Keratinocyte (primary cell): Measurements from ENCODE around the gene AIFM2. TPM values are rescaled to one million over a fixed set of nuclear protein-coding genes. Genes with fewer than 3 reads are reported as not detected.
"Not testable (repeated sequence)": the region's sequence is repeated elsewhere in the genome, so short reads cannot be mapped to it uniquely, and the experiment has no call there.

Source experiments
- DNase-seq: peaks from one replicate; pipeline ENCODE4 v3.0.0-alpha.2; 2011; ENCODE audit warnings: low read depth, missing footprints, low spot score
- FAIRE-seq: peaks from 2 replicates; lab custom pipeline; 2011; peaks lifted over from hg19 to GRCh38; lab: Jason Lieb, UNC
- H2AFZ ChIP-seq: 2 replicates; pipeline ENCODE4 v1.6.0; 2012; ENCODE audit warnings: low read length, control low read depth, inconsistent platforms; ENCODE audit not compliant: control insufficient read depth
- H3K27ac ChIP-seq: 2 replicates; pipeline ENCODE4 v1.5.1; 2011; ENCODE audit warnings: low read length; ENCODE audit not compliant: control insufficient read depth, insufficient read depth
- H3K27me3 ChIP-seq: 3 replicates; pipeline ENCODE4 v1.6.0; 2011; ENCODE audit warnings: low read length; ENCODE audit not compliant: control insufficient read depth, insufficient read depth; ENCODE audit errors: extremely low read depth
- H3K36me3 ChIP-seq, 2 experiments: 2 replicates in 1 of 2; 3 replicates in 1 of 2; pipeline ENCODE4 v1.5.1; 2011; ENCODE audit warnings: low read length in 2 of 2, mild to moderate bottlenecking in 1 of 2; ENCODE audit not compliant: control insufficient read depth in 2 of 2, insufficient read depth in 2 of 2; ENCODE audit errors: extremely low read depth in 1 of 2
- H3K4me1 ChIP-seq: 3 replicates; pipeline ENCODE4 v1.5.1; 2011; ENCODE audit warnings: low read length; ENCODE audit not compliant: control insufficient read depth, insufficient read depth; ENCODE audit errors: extremely low read depth
- H3K4me2 ChIP-seq: 3 replicates; pipeline ENCODE4 v1.6.0; 2011; ENCODE audit warnings: low read depth, low read length; ENCODE audit not compliant: control insufficient read depth, insufficient read depth; ENCODE audit errors: extremely low read depth
- H3K4me3 ChIP-seq, 3 experiments: fragments of 200-600 bp in 1 of 3; sonication (generic) in 1 of 3; 2 replicates in 2 of 3; 3 replicates in 1 of 3; pipeline ENCODE4 v1.5.1; 2011 to 2016; ENCODE audit warnings: low read length in 3 of 3, mild to moderate bottlenecking in 3 of 3, control low read depth in 2 of 3, inconsistent platforms in 1 of 3, low read depth in 1 of 3, mixed read lengths in 1 of 3, mixed run types in 1 of 3, moderate library complexity in 1 of 3; ENCODE audit not compliant: control insufficient read depth in 2 of 3, insufficient read depth in 2 of 3; ENCODE audit errors: extremely low read depth in 1 of 3
- H3K79me2 ChIP-seq: 2 replicates; pipeline ENCODE4 v1.6.0; 2012; ENCODE audit warnings: low read length; ENCODE audit not compliant: control insufficient read depth, insufficient read depth
- H3K9ac ChIP-seq: 3 replicates; pipeline ENCODE4 v1.6.0; 2011; ENCODE audit warnings: low read length; ENCODE audit not compliant: control insufficient read depth, insufficient read depth; ENCODE audit errors: extremely low read depth
- H3K9me1 ChIP-seq: 3 replicates; pipeline ENCODE4 v1.6.0; 2011; ENCODE audit warnings: low read length; ENCODE audit not compliant: control insufficient read depth, insufficient read depth; ENCODE audit errors: extremely low read depth
- H3K9me3 ChIP-seq: 2 replicates; pipeline ENCODE4 v1.5.1; 2012; ENCODE audit warnings: low read depth, low read length; ENCODE audit not compliant: control insufficient read depth
- H4K20me1 ChIP-seq: 3 replicates; pipeline ENCODE4 v1.6.0; 2011; ENCODE audit warnings: low read length; ENCODE audit not compliant: control insufficient read depth, insufficient read depth; ENCODE audit errors: extremely low read depth
- CTCF ChIP-seq, 3 experiments: IDR thresholded peaks in 1 of 3; conservative IDR thresholded peaks in 1 of 3; optimal IDR thresholded peaks in 1 of 3; 2 replicates in 2 of 3; 3 replicates in 1 of 3; pipeline versions ENCODE3 to v1.5.1; 2011; ENCODE audit warnings: low read length in 3 of 3, mild to moderate bottlenecking in 3 of 3, moderate library complexity in 2 of 3, control low read depth in 1 of 3, inconsistent platforms in 1 of 3; ENCODE audit not compliant: insufficient read depth in 2 of 3; ENCODE audit errors: extremely low read depth in 1 of 3
- EZH2 ChIP-seq: IDR thresholded peaks from one replicate; pipeline ENCODE4 v1.6.1; 2012; ENCODE audit warnings: inconsistent platforms, mild to moderate bottlenecking, low read length, moderate library complexity
- dilution Hi-C: fragments of 300-500 bp; cut with MboI; formaldehyde crosslinking; loops from one replicate; pipeline ENCODE4 v1.7.0; 2020; ENCODE audit warnings: low sequenced_read_pairs; ENCODE audit not compliant: extremely low pct_ligation_motif_present
- polyA plus RNA-seq, 5 experiments: library from polyadenylated mRNA; depleted of rRNA in 3 of 5; stranded (reverse) in 3 of 5; stranded (forward) in 1 of 5; unstranded in 1 of 5; fragments of >200 nt; gene quantifications; 1 replicate in 1 of 5; 2 replicates in 3 of 5; 3 replicates in 1 of 5; pipeline versions ENCODE4 v1.2.1 to v1.2.3, GENCODE V29; 2011 to 2012; ENCODE audit warnings: missing spikeins in 2 of 5, low read depth in 1 of 5, low replicate concordance in 1 of 5

AIFM2 gene
- polyA plus RNA-seq, 1 donor (not counting 4 experiments of a cell fraction or from before 2014, with no cell fraction given) = 1.8 TPM

- TF ChIP-seq EZH2 (no peak), CTCF (optimal IDR thresholded peaks at IDR 0.05 in 1 of 3, IDR thresholded peaks at IDR 0.05 in 1 of 3, conservative IDR thresholded peaks at IDR 0.05 in 1 of 3; ENCODE audit: extremely low read depth in 1 of 3, insufficient read depth in 2 of 3, low read length in 3 of 3) (no peak)
- no peak overlapping the region for H3K9ac ChIP-seq
- H3K4me1 ChIP-seq = no peaks in the 10 kb centered on the region
- no peaks in the 10 kb centered on the region for H4K20me1 ChIP-seq
- no peaks in the 10 kb centered on the region for H3K27me3 ChIP-seq
- no peak for FAIRE-seq
- H3K79me2 ChIP-seq = no peaks in the 10 kb centered on the region
- no peak overlapping the region for H3K27ac ChIP-seq
- no peak overlapping the region for H3K4me2 ChIP-seq
- DNase-seq = no peak
- dilution Hi-C loops = no loop called here
- H3K36me3 ChIP-seq = no peaks in the 10 kb centered on the region
- H2AFZ ChIP-seq = no peak overlapping the region
- H3K9me1 ChIP-seq = peaks cover 2% of the 10 kb centered on the region
- H3K9me3 ChIP-seq = no peaks in the 10 kb centered on the region
- H3K4me3 ChIP-seq = no peak overlapping the region
Measured at GRCh38 chr10:70124415-70124814, 8.2 kb downstream of the AIFM2 start.

GRCh38 chr10:70123817-70124216 is 8.8 kb downstream of the AIFM2 start:
- Histone ChIP-seq H4K20me1 (no peaks in the 10 kb centered on the region), H2AFZ (no peak overlapping the region), H3K27ac (no peak overlapping the region), H3K9me3 (no peaks in the 10 kb centered on the region), H3K4me1 (no peaks in the 10 kb centered on the region), H3K9me1 (peaks cover 2% of the 10 kb centered on the region), H3K79me2 (no peaks in the 10 kb centered on the region), H3K4me2 (no peak overlapping the region), H3K27me3 (no peaks in the 10 kb centered on the region), H3K4me3 (no peak overlapping the region), H3K36me3 (no peaks in the 10 kb centered on the region), H3K9ac (no peak overlapping the region)
- DNase-seq (no peak), FAIRE-seq (no peak)
- TF ChIP-seq EZH2 = no peak
- no peak for TF ChIP-seq CTCF (optimal IDR thresholded peaks at IDR 0.05 in 1 of 3, IDR thresholded peaks at IDR 0.05 in 1 of 3, conservative IDR thresholded peaks at IDR 0.05 in 1 of 3; ENCODE audit: extremely low read depth in 1 of 3, insufficient read depth in 2 of 3, low read length in 3 of 3)
- dilution Hi-C loops = no loop called here

GRCh38 chr10:70123166-70123565 is 9.5 kb downstream of the AIFM2 start:
- dilution Hi-C loops, H3K27ac ChIP-seq, H3K4me1 ChIP-seq, H3K79me2 ChIP-seq, H3K9ac ChIP-seq, H3K36me3 ChIP-seq, FAIRE-seq, H3K27me3 ChIP-seq, H2AFZ ChIP-seq, H3K9me3 ChIP-seq, H3K4me2 ChIP-seq, DNase-seq, H3K4me3 ChIP-seq, H3K9me1 ChIP-seq, H4K20me1 ChIP-seq: not testable (repeated sequence)
